LNCaP clone FGC (cell line): ENCODE measurements around the gene SMCO1.
"Not testable (repeated sequence)": the region's sequence is repeated elsewhere in the genome, so short reads cannot be mapped to it uniquely, and the experiment has no call there.

Experiments
- DNase-seq: peaks from one replicate; pipeline ENCODE4 v3.0.0-alpha.2; 2011; ENCODE audit warnings: low read depth
- H3K4me3 ChIP-seq: 2 replicates; pipeline ENCODE4 v1.5.1; 2011; ENCODE audit warnings: mild to moderate bottlenecking, low read depth, low read length, control low read depth
- TF ChIP-seq, protein P1 (sequence below): IDR thresholded peaks from 2 replicates; pipeline ENCODE4 v1.5.1; 2012; ENCODE audit warnings: mild to moderate bottlenecking; ENCODE audit not compliant: control insufficient read depth, insufficient read depth; ENCODE audit errors: extremely low read depth

The SMCO1 gene

DNA sequence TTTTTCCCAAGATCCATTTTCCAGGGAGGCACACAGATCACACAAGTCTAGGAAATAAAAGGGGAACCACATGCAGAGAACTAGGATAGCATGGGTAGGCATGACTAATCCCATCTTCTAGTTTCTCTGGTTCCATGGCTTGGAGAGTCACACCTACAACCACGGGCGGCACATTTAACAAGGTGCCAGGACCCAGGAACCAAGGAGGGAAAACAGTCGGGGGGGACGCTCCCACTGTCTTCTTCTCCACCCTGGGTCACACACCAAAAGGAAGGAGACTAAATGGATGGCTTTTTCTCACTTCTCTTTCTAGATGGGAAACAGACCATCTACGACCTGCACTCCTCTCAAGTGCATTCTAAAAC, 4.6 kb upstream of the SMCO1 start:
- no peak overlapping the region for H3K4me3 ChIP-seq
- TF ChIP-seq, protein P1, sequence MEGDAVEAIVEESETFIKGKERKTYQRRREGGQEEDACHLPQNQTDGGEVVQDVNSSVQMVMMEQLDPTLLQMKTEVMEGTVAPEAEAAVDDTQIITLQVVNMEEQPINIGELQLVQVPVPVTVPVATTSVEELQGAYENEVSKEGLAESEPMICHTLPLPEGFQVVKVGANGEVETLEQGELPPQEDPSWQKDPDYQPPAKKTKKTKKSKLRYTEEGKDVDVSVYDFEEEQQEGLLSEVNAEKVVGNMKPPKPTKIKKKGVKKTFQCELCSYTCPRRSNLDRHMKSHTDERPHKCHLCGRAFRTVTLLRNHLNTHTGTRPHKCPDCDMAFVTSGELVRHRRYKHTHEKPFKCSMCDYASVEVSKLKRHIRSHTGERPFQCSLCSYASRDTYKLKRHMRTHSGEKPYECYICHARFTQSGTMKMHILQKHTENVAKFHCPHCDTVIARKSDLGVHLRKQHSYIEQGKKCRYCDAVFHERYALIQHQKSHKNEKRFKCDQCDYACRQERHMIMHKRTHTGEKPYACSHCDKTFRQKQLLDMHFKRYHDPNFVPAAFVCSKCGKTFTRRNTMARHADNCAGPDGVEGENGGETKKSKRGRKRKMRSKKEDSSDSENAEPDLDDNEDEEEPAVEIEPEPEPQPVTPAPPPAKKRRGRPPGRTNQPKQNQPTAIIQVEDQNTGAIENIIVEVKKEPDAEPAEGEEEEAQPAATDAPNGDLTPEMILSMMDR, result no peak
- DNase-seq, result no peak

DNA sequence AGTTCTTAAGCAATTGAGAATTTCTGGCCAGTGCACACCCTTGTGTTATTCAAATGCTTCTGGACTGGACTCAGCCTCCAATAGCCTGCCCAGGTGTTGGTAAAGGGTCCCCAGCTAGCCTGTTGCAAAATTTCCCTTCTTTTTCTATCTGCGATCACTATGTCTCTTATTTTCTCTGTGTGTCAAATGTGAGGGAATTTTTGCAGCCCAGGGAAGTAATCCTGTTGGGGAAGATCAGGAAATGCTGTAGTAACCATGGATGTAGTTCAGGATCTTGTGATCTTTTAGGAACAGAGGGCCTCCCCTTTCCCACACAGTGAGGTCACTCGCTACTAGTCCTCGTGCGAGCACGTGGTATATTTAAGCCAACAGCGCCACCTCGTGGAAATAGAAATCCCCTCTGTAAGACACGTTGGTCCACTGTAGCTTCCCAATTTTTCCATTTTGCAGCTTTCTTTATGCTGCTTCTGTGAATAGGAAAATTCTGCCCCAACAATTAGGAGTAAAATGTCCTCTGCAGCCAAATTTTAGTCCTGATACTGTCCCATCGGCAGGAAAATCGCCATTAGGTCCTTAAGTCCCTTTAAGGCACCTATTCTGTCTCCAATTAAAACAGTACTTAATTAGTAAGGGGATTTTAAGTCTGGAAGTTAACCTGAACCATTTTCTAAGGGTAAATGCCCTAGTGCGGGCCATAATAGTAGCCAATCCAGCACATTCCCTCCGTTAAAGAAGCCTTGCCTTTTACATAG, 4.0 kb upstream of the SMCO1 start:
- peak; percentile 63 for DNase-seq
- TF ChIP-seq, protein P1, result peak; percentile 58
- H3K4me3 ChIP-seq, result no peak overlapping the region

DNA sequence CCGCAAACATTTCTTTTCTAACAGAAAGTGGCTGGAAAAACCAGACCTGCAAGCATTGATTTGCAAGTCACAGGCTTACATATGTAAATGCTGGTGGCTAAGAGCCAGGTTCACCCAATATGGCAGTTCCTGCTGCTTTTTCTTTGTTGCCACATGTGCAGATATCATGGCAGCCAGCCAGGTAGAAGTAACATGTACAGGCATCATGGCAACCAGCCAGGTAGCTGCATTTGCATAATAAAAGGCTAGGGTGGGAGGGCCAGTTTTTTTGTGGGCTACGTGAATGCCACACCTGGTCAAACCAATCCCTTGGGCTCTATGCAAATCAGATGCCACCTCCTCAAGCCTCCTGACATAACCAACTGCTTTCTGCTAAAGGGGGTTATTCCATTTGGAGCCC, 2.8 kb upstream of the SMCO1 start:
- DNase-seq, result peak; percentile 87
- TF ChIP-seq, protein P1, result no peak
- H3K4me3 ChIP-seq, result no peak overlapping the region

DNA sequence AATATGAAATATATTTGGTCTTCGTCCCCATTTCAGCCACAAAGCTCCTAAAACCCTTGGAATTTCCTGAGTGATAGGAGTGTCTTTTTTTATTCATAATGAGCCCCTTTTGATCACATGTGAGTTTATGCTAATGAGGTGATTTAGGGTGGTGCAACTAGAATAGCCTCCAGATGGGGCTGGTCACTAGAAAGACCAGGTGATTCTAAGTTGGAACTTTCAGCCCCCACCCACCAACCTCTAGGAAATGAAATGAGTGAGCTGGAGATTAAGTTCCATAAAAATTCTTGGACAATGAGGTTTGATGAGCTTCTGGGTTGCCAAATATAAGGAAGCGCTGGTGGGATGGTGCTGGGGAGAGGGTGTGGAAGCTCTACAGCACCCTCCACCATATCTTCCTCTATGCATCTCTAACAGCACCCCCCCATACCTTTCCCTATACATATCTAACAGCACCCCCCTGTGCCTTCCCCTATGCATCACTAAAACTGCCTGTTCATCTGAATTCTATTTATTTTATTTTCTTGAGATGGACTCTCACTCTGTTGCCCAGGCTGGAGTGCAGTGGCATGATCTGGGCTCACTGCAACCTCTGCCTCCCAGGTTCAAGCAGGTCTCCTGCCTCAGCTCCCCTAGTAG, 2.1 kb upstream of the SMCO1 start:
- no peak overlapping the region for H3K4me3 ChIP-seq

DNA sequence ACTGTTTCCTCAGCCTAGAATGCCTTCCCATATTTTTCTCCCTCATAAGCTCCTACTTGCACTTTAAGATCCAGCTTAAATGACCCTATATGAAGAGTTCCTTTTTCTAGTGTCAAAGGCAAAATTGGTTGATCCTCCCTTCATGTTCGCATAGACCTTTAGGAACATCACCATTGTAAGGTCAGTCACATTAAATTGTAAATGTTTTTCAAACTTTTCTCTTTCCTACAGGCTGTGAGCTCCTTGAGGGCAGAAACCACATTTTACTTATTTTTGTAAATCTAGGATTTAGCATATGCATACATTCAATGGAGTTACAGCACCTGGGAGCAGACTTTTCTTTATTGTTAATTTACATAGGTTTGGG, 813 bp downstream of the SMCO1 start:
- no peak for DNase-seq
- TF ChIP-seq, protein P1, result no peak
- no peak overlapping the region for H3K4me3 ChIP-seq

More for the DNA sequence above, 2.1 kb upstream of the SMCO1 start:
- no peak for DNase-seq
- TF ChIP-seq, protein P1, result no peak

DNA sequence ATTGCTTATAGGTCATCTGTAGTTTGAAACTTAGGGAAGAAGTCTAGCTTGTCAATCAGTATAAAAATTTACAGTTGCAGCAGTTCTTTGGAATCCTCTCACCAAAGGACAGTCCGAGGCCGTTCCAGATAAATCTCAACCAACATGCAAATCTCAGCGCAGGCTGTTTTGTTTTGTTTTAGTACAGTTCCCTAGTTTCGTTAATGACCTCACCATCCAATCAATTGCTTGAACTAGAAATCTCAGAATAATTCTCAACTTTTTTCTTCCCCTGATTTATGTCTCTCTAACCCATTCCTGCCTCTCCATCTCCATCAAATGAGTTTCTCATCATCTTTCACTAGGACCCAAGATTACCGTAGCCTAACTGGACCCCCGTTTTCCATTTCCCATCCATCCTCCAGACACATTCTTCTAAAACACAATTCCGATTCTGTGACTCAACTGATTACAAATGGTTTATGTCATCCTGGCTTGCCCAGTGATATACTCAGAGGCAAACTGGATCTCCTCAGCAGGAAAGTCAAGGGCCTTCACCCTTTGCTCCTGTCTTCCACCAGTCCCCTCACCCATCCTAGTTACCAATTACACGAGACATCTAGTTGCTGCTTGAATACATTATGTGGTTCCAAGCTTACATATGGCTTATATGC, 1.3 kb downstream of the SMCO1 start:
- DNase-seq, result no peak
- TF ChIP-seq, protein P1, result no peak
- H3K4me3 ChIP-seq, result no peak overlapping the region

DNA sequence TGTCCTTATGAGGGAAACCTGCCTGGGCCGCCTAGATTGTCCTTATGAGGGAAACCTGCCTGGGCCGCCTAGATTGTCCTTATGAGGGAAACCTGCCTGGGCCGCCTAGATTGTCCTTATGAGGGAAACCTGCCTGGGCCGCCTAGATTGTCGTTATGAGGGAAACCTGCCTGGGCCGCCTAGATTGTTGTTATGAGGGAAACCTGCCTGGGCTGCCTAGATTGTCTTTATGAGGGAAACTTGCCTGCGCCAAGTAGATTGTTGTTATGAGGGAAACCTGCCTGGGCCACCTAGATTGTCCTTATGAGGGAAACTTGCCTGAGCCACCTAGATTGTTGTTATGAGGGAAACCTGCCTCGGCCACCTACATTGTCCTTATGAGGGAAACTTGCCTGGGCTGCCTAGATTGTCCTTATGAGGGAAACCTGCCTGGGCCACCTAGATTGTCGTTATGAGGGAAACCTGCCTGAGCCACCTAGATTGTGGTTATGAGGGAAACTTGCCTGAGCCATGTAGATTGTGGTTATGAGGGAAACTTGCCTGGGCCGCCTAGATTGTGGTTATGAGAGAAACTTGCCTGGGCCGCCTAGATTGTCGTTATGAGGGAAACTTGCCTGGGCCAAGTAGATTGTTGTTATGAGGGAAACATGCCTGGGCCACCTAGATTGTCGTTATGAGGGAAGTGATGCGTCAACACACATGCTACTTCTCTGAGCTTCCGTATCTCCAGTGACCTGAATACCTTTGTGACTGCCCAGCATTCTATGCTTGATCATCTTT, 3.3 kb downstream of the SMCO1 start:
- not testable (repeated sequence) for H3K4me3 ChIP-seq, DNase-seq

DNA sequence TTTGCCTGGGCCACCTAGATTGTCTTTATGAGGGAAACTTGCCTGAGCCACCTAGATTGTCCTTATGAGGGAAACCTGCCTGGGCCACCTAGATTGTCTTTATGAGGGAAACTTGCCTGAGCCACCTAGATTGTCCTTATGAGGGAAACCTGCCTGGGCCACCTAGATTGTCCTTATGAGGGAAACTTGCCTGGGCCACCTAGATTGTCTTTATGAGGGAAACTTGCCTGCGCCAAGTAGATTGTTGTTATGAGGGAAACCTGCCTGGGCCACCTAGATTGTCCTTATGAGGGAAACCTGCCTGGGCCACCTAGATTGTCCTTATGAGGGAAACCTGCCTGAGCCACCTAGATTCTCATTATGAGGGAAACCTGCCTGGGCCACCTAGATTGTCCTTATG, 4.0 kb downstream of the SMCO1 start:
- not testable (repeated sequence) for H3K4me3 ChIP-seq, DNase-seq
